ENCODE measurements around the gene LRRFIP2.

The LRRFIP2 gene

DNA sequence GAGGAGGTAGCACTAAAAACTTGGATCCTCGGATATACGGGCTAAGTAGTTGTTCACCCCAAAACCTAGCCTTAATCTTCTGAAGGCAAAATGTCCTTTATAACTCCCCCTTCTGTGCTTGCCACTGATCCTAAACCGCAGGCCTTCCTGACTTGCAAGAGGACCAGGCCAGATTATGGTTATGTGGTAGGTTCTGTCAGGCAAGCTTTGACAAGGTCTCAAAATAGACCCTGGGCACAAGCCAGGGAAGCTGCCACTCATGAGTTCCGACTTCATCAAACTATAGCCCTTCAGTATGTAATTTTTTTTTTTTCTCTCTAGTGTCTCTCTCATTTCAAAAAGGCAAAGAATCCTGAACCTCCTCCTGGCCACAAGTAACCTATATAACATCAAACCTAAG lies 3.2 kb downstream of the LRRFIP2 start:
- no peaks in the 10 kb centered on the region for H3K27me3 ChIP-seq (ENCODE audit: insufficient read depth, insufficient read length)
- no peaks in the 10 kb centered on the region for H3K9me3 ChIP-seq (ENCODE audit: insufficient read depth, low read length)
- no peaks in the 10 kb centered on the region for H3K4me1 ChIP-seq (ENCODE audit: insufficient read depth, insufficient read length)
- no peak for DNase-seq (ENCODE audit: low read depth, low spot score)
- H3K9ac ChIP-seq (ENCODE audit: insufficient read length, low read depth), result no peak overlapping the region
- TF ChIP-seq ZNF274 (IDR thresholded peaks at IDR 0.05; ENCODE audit: low read depth, low read length), result no peak
- no peak for TF ChIP-seq YY1 (IDR thresholded peaks at IDR 0.05; ENCODE audit: insufficient read depth, insufficient read length)
- TF ChIP-seq SUZ12 (IDR thresholded peaks at IDR 0.05; ENCODE audit: extremely low read depth, insufficient read depth, insufficient read length), result no peak
- H3K4me3 ChIP-seq (ENCODE audit: insufficient read length, low read depth), result no peak overlapping the region
- peaks cover 29% of the 10 kb centered on the region for H3K36me3 ChIP-seq (ENCODE audit: insufficient read depth, insufficient read length, low read length)

GRCh38 chr3:37170513-37170912 lies 3.9 kb downstream of the LRRFIP2 start:
- TF ChIP-seq ZNF274 (IDR thresholded peaks at IDR 0.05; ENCODE audit: low read depth, low read length) (no peak), YY1 (IDR thresholded peaks at IDR 0.05; ENCODE audit: insufficient read depth, insufficient read length) (no peak), SUZ12 (IDR thresholded peaks at IDR 0.05; ENCODE audit: extremely low read depth, insufficient read depth, insufficient read length) (no peak)

DNA sequence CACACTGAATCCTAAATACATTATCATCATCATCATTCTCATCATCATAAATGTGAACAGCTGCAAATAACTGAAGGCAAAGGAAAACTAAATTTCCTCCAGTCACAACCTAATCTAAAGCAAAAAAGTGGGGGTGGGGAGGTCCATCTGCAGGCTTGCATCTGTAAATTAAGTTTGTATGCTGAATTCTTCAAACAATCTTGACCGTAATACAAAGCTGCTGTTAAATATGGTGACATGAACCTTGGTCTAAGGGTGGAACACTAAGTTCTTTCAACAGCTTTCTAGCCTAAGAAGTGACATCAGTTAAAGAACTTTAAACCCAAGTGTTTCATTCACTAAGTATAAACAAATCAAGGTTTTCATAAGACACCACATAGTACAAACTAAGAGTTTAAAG lies 4.3 kb downstream of the LRRFIP2 start:
- no peaks in the 10 kb centered on the region for H3K27me3 ChIP-seq (ENCODE audit: insufficient read depth, insufficient read length)
- no peak overlapping the region for H3K4me3 ChIP-seq (ENCODE audit: insufficient read length, low read depth)
- no peaks in the 10 kb centered on the region for H3K9me3 ChIP-seq (ENCODE audit: insufficient read depth, low read length)
- TF ChIP-seq SUZ12 (IDR thresholded peaks at IDR 0.05; ENCODE audit: extremely low read depth, insufficient read depth, insufficient read length) (no peak), YY1 (IDR thresholded peaks at IDR 0.05; ENCODE audit: insufficient read depth, insufficient read length) (no peak), ZNF274 (IDR thresholded peaks at IDR 0.05; ENCODE audit: low read depth, low read length) (no peak)
- no peak overlapping the region for H3K9ac ChIP-seq (ENCODE audit: insufficient read length, low read depth)
- DNase-seq (ENCODE audit: low read depth, low spot score), result no peak
- H3K36me3 ChIP-seq (ENCODE audit: insufficient read depth, insufficient read length, low read length), result peaks cover 29% of the 10 kb centered on the region
- H3K4me1 ChIP-seq (ENCODE audit: insufficient read depth, insufficient read length), result no peaks in the 10 kb centered on the region

More at GRCh38 chr3:37170513-37170912, 3.9 kb downstream of the LRRFIP2 start:
- Histone ChIP-seq H3K36me3 (ENCODE audit: insufficient read depth, insufficient read length, low read length) (peaks cover 29% of the 10 kb centered on the region), H3K9ac (ENCODE audit: insufficient read length, low read depth) (no peak overlapping the region), H3K9me3 (ENCODE audit: insufficient read depth, low read length) (no peaks in the 10 kb centered on the region), H3K4me1 (ENCODE audit: insufficient read depth, insufficient read length) (no peaks in the 10 kb centered on the region), H3K4me3 (ENCODE audit: insufficient read length, low read depth) (no peak overlapping the region), H3K27me3 (ENCODE audit: insufficient read depth, insufficient read length) (no peaks in the 10 kb centered on the region)
- no peak for DNase-seq (ENCODE audit: low read depth, low spot score)

- Histone ChIP-seq H3K36me3 (ENCODE audit: insufficient read depth, insufficient read length, low read length) (peaks cover 29% of the 10 kb centered on the region), H3K9me3 (ENCODE audit: insufficient read depth, low read length) (no peaks in the 10 kb centered on the region), H3K27me3 (ENCODE audit: insufficient read depth, insufficient read length) (no peaks in the 10 kb centered on the region), H3K4me3 (ENCODE audit: insufficient read length, low read depth) (no peak overlapping the region), H3K9ac (ENCODE audit: insufficient read length, low read depth) (no peak overlapping the region), H3K4me1 (ENCODE audit: insufficient read depth, insufficient read length) (no peaks in the 10 kb centered on the region)
- no peak for DNase-seq (ENCODE audit: low read depth, low spot score)
- TF ChIP-seq SUZ12 (IDR thresholded peaks at IDR 0.05; ENCODE audit: extremely low read depth, insufficient read depth, insufficient read length) (no peak), ZNF274 (IDR thresholded peaks at IDR 0.05; ENCODE audit: low read depth, low read length) (no peak), YY1 (IDR thresholded peaks at IDR 0.05; ENCODE audit: insufficient read depth, insufficient read length) (no peak)
These were observed 5.5 kb downstream of the LRRFIP2 start for GRCh38 chr3:37168896-37169295.

DNA sequence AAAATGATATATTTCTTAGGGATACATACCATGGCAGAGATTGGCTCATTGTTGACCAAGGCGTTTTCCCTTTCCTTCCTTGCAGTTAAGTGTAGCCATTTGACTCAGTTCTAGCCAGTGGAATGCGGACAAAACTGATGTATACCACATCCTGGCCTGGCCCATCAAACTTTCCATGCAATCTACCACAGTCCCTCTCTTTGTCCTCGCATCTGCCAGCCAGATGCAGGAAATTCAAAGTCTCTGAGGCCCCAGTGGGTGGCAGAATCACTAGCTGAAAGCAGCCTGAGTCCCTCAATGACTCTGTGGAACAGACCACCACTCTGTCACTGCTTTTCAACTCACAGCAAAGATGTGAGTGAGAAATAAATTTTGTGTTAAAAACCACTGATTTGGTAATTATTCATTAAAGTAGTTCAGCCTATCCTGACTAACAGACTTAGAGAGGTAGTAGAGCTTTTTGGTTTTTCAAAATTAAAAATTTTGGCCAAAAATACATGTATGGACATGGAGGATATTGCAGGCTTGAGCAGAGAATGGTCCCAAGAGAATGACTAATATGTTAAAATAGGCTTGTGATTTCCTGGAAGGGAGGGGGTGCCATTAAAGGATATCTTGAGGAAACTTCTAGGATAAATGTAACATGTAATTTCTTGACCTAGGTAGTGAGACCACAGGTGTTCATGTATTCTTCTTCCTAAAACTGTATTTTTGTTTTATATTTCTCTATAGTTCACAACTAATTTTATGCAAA lies 10.9 kb downstream of the LRRFIP2 start:
- H3K36me3 ChIP-seq (ENCODE audit: insufficient read depth, insufficient read length, low read length), result peaks cover 9% of the 10 kb centered on the region
- H3K27me3 ChIP-seq (ENCODE audit: insufficient read depth, insufficient read length), result no peaks in the 10 kb centered on the region
- no peak overlapping the region for H3K4me3 ChIP-seq (ENCODE audit: insufficient read length, low read depth)
- DNase-seq (ENCODE audit: low read depth, low spot score), result no peak
- H3K9me3 ChIP-seq (ENCODE audit: insufficient read depth, low read length), result no peaks in the 10 kb centered on the region
- TF ChIP-seq YY1 (IDR thresholded peaks at IDR 0.05; ENCODE audit: insufficient read depth, insufficient read length) (no peak), ZNF274 (IDR thresholded peaks at IDR 0.05; ENCODE audit: low read depth, low read length) (no peak), SUZ12 (IDR thresholded peaks at IDR 0.05; ENCODE audit: extremely low read depth, insufficient read depth, insufficient read length) (no peak)
- no peaks in the 10 kb centered on the region for H3K4me1 ChIP-seq (ENCODE audit: insufficient read depth, insufficient read length)
- no peak overlapping the region for H3K9ac ChIP-seq (ENCODE audit: insufficient read length, low read depth)

DNA sequence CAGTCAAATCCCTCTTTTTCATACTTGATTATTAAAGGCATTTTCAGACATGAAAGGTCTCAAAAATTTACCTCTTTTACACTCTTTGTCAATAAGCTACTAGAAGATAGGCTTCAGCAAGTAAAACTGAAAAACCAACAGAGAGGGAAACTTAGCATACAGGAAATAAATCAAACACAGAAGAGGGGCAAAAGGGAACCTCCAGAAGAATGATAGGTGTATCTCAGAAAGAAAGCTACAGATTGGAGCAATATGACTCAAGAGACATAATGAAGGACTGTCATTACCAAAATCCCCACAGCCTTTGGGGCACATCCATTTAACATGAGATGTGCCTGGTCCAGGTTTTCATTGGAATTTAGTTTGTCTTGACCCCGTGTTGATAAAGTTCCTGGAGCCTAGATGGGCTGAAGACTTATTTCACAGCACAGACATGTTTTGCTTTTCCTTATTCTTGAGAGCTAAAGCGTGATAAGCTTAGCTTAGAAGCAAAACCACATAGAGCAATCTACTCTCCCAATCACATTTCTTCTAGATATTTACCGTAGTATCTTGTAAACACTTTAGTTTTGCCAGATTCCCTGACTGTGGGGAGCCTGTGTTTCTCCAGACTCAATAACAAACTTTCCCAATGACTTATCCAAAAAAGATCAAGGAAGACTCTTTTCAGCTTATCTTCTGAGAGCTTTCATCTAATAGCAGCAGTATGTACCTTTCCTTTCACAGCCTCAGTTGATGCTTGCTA lies 11.7 kb downstream of the LRRFIP2 start:
- H3K9ac ChIP-seq (ENCODE audit: insufficient read length, low read depth), result no peak overlapping the region
- peaks cover 8% of the 10 kb centered on the region for H3K36me3 ChIP-seq (ENCODE audit: insufficient read depth, insufficient read length, low read length)
- H3K4me1 ChIP-seq (ENCODE audit: insufficient read depth, insufficient read length), result no peaks in the 10 kb centered on the region
- no peaks in the 10 kb centered on the region for H3K9me3 ChIP-seq (ENCODE audit: insufficient read depth, low read length)
- H3K4me3 ChIP-seq (ENCODE audit: insufficient read length, low read depth), result no peak overlapping the region
- TF ChIP-seq SUZ12 (IDR thresholded peaks at IDR 0.05; ENCODE audit: extremely low read depth, insufficient read depth, insufficient read length), result no peak
- no peak for TF ChIP-seq ZNF274 (IDR thresholded peaks at IDR 0.05; ENCODE audit: low read depth, low read length)
- TF ChIP-seq YY1 (IDR thresholded peaks at IDR 0.05; ENCODE audit: insufficient read depth, insufficient read length), result no peak
- no peak for DNase-seq (ENCODE audit: low read depth, low spot score)
- no peaks in the 10 kb centered on the region for H3K27me3 ChIP-seq (ENCODE audit: insufficient read depth, insufficient read length)

DNA sequence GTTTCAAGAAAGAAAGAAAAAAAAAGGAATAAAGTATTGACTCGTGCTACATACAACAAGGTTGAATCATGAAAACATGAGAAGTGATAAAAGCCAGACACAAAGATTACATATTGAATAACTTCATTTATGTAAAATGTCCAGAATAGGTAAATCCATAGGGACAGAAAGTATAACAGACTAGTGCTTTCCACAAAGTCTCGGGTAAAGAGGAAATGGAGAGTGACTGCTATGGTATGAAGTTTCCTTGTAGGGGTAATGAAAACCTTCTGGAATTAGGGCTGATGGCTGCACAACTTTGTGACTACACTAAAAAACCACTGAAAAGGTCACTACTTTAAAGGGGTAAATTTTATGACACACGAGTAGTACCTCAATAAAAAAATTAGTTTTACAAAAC lies 13.0 kb downstream of the LRRFIP2 start:
- Histone ChIP-seq H3K4me1 (ENCODE audit: insufficient read depth, insufficient read length) (no peaks in the 10 kb centered on the region), H3K36me3 (ENCODE audit: insufficient read depth, insufficient read length, low read length) (peaks cover 8% of the 10 kb centered on the region), H3K9me3 (ENCODE audit: insufficient read depth, low read length) (no peaks in the 10 kb centered on the region), H3K9ac (ENCODE audit: insufficient read length, low read depth) (no peak overlapping the region), H3K4me3 (ENCODE audit: insufficient read length, low read depth) (no peak overlapping the region), H3K27me3 (ENCODE audit: insufficient read depth, insufficient read length) (no peaks in the 10 kb centered on the region)
- no peak for TF ChIP-seq YY1 (IDR thresholded peaks at IDR 0.05; ENCODE audit: insufficient read depth, insufficient read length)
- TF ChIP-seq ZNF274 (IDR thresholded peaks at IDR 0.05; ENCODE audit: low read depth, low read length), result no peak
- TF ChIP-seq SUZ12 (IDR thresholded peaks at IDR 0.05; ENCODE audit: extremely low read depth, insufficient read depth, insufficient read length), result no peak
- DNase-seq (ENCODE audit: low read depth, low spot score), result no peak

All from NT2/D1 (cell line).